HS-27A (cell line): ENCODE results near the gene NKAIN1.
"Not testable (repeated sequence)": the region's sequence is repeated elsewhere in the genome, so short reads cannot be mapped to it uniquely, and the experiment has no call there.

Experiments
- DNase-seq: peaks from one replicate; pipeline ENCODE4 v3.0.0-alpha.2; 2012; ENCODE audit warnings: low read depth, missing footprints

Gene NKAIN1

GRCh38 chr1:31196685-31197084 is 43.0 kb downstream of the NKAIN1 start:
- DNase-seq = no peak

GRCh38 chr1:31195267-31195666 is 44.4 kb downstream of the NKAIN1 start:
- not testable (repeated sequence) for DNase-seq

- DNase-seq = no peak
Measured at GRCh38 chr1:31193729-31194128, 46.0 kb downstream of the NKAIN1 start.

- no peak for DNase-seq
Measured at GRCh38 chr1:31191281-31191680, 48.4 kb downstream of the NKAIN1 start.

GRCh38 chr1:31189696-31190674 is 49.7 kb downstream of the NKAIN1 start:
- DNase-seq = no peak

- no peak for DNase-seq
Measured at GRCh38 chr1:31183927-31184554, 55.6 kb downstream of the NKAIN1 start.

GRCh38 chr1:31183126-31183525 is 56.6 kb downstream of the NKAIN1 start:
- no peak for DNase-seq

GRCh38 chr1:31182352-31182751 is 57.3 kb downstream of the NKAIN1 start:
- DNase-seq = peak; percentile 69

- no peak for DNase-seq
Measured at GRCh38 chr1:31181515-31182343, 58.0 kb downstream of the NKAIN1 start.

GRCh38 chr1:31180338-31180737 is 59.3 kb downstream of the NKAIN1 start:
- no peak for DNase-seq

GRCh38 chr1:31176291-31176690 is 63.4 kb downstream of the NKAIN1 start:
- not testable (repeated sequence) for DNase-seq

- DNase-seq = no peak
Measured at GRCh38 chr1:31170486-31170735, 69.3 kb downstream of the NKAIN1 start.

GRCh38 chr1:31166462-31166861 is 73.2 kb downstream of the NKAIN1 start:
- no peak for DNase-seq

GRCh38 chr1:31164291-31164690 is 75.4 kb downstream of the NKAIN1 start:
- DNase-seq = no peak

- DNase-seq = no peak
Measured at GRCh38 chr1:31163866-31164265, 75.8 kb downstream of the NKAIN1 start.

GRCh38 chr1:31161571-31161970 is 78.1 kb downstream of the NKAIN1 start:
- DNase-seq = no peak

GRCh38 chr1:31159869-31160611 is 79.6 kb downstream of the NKAIN1 start:
- no peak for DNase-seq

- no peak for DNase-seq
Measured at GRCh38 chr1:31159323-31159722, 80.4 kb downstream of the NKAIN1 start.

GRCh38 chr1:31155216-31155806 is 84.4 kb downstream of the NKAIN1 start:
- DNase-seq = peak; percentile 29

GRCh38 chr1:31154632-31155215 is 85.0 kb downstream of the NKAIN1 start:
- DNase-seq = no peak

- DNase-seq = no peak
Measured at GRCh38 chr1:31154000-31154631, 85.6 kb downstream of the NKAIN1 start.
